Measurements from ENCODE around the gene ZSWIM6.

ZSWIM6 gene

GRCh38 chr5:61588216-61588615 lies 256.2 kb downstream of the ZSWIM6 start:
- Histone ChIP-seq H3K36me3 (no peaks in the 10 kb centered on the region), H3K9me3 (no peaks in the 10 kb centered on the region), H3K4me1 (peaks cover 8% of the 10 kb centered on the region), H3K27me3 (no peaks in the 10 kb centered on the region), H3K4me3 (ENCODE audit: low read depth, low read length) (no peak overlapping the region)
- no peak for DNase-seq
- TF ChIP-seq CTCF (IDR thresholded peaks at IDR 0.05; ENCODE audit: low read depth, low read length), result no peak

DNA sequence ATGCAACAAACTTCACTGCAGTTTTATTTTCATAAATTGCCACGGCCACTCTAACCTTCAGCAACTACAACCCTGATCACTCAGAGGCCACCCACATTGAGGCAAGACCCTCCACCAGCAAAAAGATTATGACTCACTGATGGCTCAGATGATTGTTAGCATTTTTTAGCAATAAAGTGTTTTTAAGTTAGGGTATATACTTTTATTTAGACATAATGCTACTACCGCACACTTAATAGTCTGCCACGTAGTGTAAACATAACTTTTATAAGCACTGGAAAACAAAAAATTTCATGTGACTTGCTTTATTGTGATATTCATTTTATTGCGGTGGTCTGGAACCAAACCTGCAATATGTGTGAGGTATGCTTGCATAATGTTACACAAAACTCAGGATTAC lies 257.9 kb downstream of the ZSWIM6 start:
- Histone ChIP-seq H3K4me1 (peaks cover 8% of the 10 kb centered on the region), H3K9me3 (no peaks in the 10 kb centered on the region), H3K4me3 (ENCODE audit: low read depth, low read length) (no peak overlapping the region), H3K36me3 (no peaks in the 10 kb centered on the region), H3K27me3 (no peaks in the 10 kb centered on the region)
- no peak for TF ChIP-seq CTCF (IDR thresholded peaks at IDR 0.05; ENCODE audit: low read depth, low read length)
- no peak for DNase-seq

- no peak overlapping the region for H3K4me3 ChIP-seq (ENCODE audit: low read depth, low read length)
- H3K27me3 ChIP-seq, result no peaks in the 10 kb centered on the region
- H3K9me3 ChIP-seq, result no peaks in the 10 kb centered on the region
- no peaks in the 10 kb centered on the region for H3K36me3 ChIP-seq
- H3K4me1 ChIP-seq, result peaks cover 8% of the 10 kb centered on the region
- no peak for DNase-seq
- no peak for TF ChIP-seq CTCF (IDR thresholded peaks at IDR 0.05; ENCODE audit: low read depth, low read length)
Observed at GRCh38 chr5:61590473-61590872, 258.4 kb downstream of the ZSWIM6 start.

DNA sequence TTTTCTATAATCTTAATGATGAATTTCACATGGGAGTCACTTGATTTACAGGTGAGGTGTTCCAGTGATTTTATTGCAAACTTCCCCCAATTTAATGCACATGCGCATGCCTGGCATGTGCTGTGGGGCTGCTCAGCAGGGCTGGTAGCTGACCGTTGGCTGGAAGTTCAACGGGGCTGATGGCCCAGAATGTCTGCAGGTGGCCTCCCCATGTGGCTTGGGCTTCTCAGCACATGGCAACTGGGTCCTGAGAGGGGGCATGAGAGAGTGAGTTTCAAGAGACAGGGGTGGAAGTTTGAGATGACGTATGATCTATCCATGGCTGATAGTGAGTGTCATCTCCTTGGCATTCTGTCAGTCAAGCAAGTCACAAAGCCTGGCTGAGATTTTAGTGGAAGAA lies 259.8 kb downstream of the ZSWIM6 start:
- TF ChIP-seq CTCF (IDR thresholded peaks at IDR 0.05; ENCODE audit: low read depth, low read length), result no peak
- H3K9me3 ChIP-seq, result no peaks in the 10 kb centered on the region
- H3K36me3 ChIP-seq, result no peaks in the 10 kb centered on the region
- H3K27me3 ChIP-seq, result no peaks in the 10 kb centered on the region
- no peak overlapping the region for H3K4me3 ChIP-seq (ENCODE audit: low read depth, low read length)
- H3K4me1 ChIP-seq, result peaks cover 9% of the 10 kb centered on the region
- DNase-seq, result no peak

DNA sequence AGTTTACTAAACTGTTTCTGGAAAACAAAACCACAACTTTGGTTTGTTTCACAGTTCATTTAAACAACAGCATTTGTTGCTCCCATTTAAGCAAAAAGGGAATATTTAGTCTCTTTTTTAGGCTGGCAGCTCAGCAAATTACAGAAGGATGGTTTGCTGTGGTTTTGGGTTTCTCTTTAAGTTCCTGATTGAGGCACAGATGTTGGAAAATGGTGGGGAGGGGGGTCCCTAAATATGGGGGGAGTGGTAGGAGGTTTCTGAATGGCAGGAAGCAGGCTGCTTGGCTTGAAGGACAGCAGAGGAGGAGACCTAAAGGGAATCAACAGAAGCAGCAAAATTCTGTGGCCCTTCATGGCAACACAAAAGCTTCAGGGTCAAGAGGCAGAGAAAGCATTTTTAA lies 263.4 kb downstream of the ZSWIM6 start:
- no peaks in the 10 kb centered on the region for H3K27me3 ChIP-seq
- DNase-seq, result no peak
- H3K36me3 ChIP-seq, result no peaks in the 10 kb centered on the region
- H3K4me1 ChIP-seq, result 0 out of 2 replicates have a peak, but pooled peaks cover 7% of the 10 kb centered on the region
- H3K9me3 ChIP-seq, result no peaks in the 10 kb centered on the region
- H3K4me3 ChIP-seq (ENCODE audit: low read depth, low read length), result no peak overlapping the region
- no peak for TF ChIP-seq CTCF (IDR thresholded peaks at IDR 0.05; ENCODE audit: low read depth, low read length)

Data from BE2C (cell line).